SH-SY5Y (cell line): ENCODE measurements around the gene KPNA1.

Experiments
- GATA2 ChIP-seq: IDR thresholded peaks from 2 replicates; pipeline ENCODE4 v1.6.1; 2011; ENCODE audit warnings: mild to moderate bottlenecking, low read depth, low read length
- GATA3 ChIP-seq: IDR thresholded peaks from 2 replicates; pipeline ENCODE4 v1.6.1; 2011; ENCODE audit warnings: low read depth, mild to moderate bottlenecking, low read length, moderate library complexity

Gene KPNA1

GRCh38 chr3:122508135-122508914, 6.4 kb downstream of the KPNA1 start:
- TF ChIP-seq GATA3 (no peak), GATA2 (no peak)

GRCh38 chr3:122506450-122506849, 8.3 kb downstream of the KPNA1 start:
- no peak for TF ChIP-seq GATA3
- TF ChIP-seq GATA2 = no peak

- TF ChIP-seq GATA3 = no peak
- no peak for TF ChIP-seq GATA2
These were observed 9.1 kb downstream of the KPNA1 start for GRCh38 chr3:122505676-122506075.

GRCh38 chr3:122502941-122503340, 11.8 kb downstream of the KPNA1 start:
- no peak for TF ChIP-seq GATA3
- TF ChIP-seq GATA2 = no peak

- TF ChIP-seq GATA3 (no peak), GATA2 (no peak)
These were observed 12.6 kb downstream of the KPNA1 start for GRCh38 chr3:122502139-122502538.

- TF ChIP-seq GATA3 (no peak), GATA2 (no peak)
These were observed 16.6 kb downstream of the KPNA1 start for GRCh38 chr3:122498152-122498551.

- TF ChIP-seq GATA2 (no peak), GATA3 (no peak)
These were observed 17.3 kb downstream of the KPNA1 start for GRCh38 chr3:122497425-122497824.

GRCh38 chr3:122496508-122496907, 18.2 kb downstream of the KPNA1 start:
- TF ChIP-seq GATA3 (no peak), GATA2 (no peak)

GRCh38 chr3:122493296-122493695, 21.4 kb downstream of the KPNA1 start:
- TF ChIP-seq GATA3 = no peak
- TF ChIP-seq GATA2 = no peak

- no peak for TF ChIP-seq GATA3
- TF ChIP-seq GATA2 = no peak
These were observed 26.3 kb downstream of the KPNA1 start for GRCh38 chr3:122488262-122488973.

- TF ChIP-seq GATA3 (no peak), GATA2 (no peak)
These were observed 29.8 kb downstream of the KPNA1 start for GRCh38 chr3:122484985-122485384.

GRCh38 chr3:122481390-122481789, 33.3 kb downstream of the KPNA1 start:
- TF ChIP-seq GATA2 (no peak), GATA3 (no peak)

- TF ChIP-seq GATA3 (no peak), GATA2 (no peak)
These were observed 38.2 kb downstream of the KPNA1 start for GRCh38 chr3:122476532-122476931.

- TF ChIP-seq GATA2 = no peak
- TF ChIP-seq GATA3 = no peak
These were observed 39.4 kb downstream of the KPNA1 start for GRCh38 chr3:122475316-122475715.

- TF ChIP-seq GATA2 (no peak), GATA3 (no peak)
These were observed 45.1 kb downstream of the KPNA1 start for GRCh38 chr3:122469659-122470058.
